Immature natural killer cell (primary cell): ENCODE results near the gene ABT1. TPM values are rescaled to one million over a fixed set of nuclear protein-coding genes. Genes with fewer than 3 reads are reported as not detected.

Experiments
- DNase-seq, 3 donors: peaks; one replicate each; pipeline ENCODE4 v3.0.0; 2022; ENCODE audit warnings: mixed read lengths in 1 of 3
- H3K27ac Mint-ChIP-seq, 6 donors: one replicate each; pipeline ENCODE4 v1.8.0; 2020; ENCODE audit warnings: mixed read lengths in 6 of 6, mild to moderate bottlenecking in 5 of 6, inconsistent platforms in 4 of 6, moderate library complexity in 3 of 6
- H3K27me3 Mint-ChIP-seq, 3 donors: one replicate each; pipeline ENCODE4 v1.8.0; 2020 to 2021; ENCODE audit warnings: low read depth in 3 of 3, mild to moderate bottlenecking in 3 of 3, mixed read lengths in 3 of 3, moderate library complexity in 3 of 3, inconsistent platforms in 1 of 3
- H3K36me3 Mint-ChIP-seq, 3 donors: one replicate each; pipeline ENCODE4 v1.8.0; 2020; ENCODE audit warnings: mixed read lengths in 3 of 3, inconsistent platforms in 2 of 3, mild to moderate bottlenecking in 2 of 3
- H3K4me1 Mint-ChIP-seq, 2 donors: one replicate each; pipeline ENCODE4 v1.8.0; 2020; ENCODE audit warnings: inconsistent platforms in 2 of 2, mild to moderate bottlenecking in 2 of 2, mixed read lengths in 2 of 2, moderate library complexity in 1 of 2
- H3K4me3 Mint-ChIP-seq, 5 donors: one replicate each; pipeline ENCODE4 v1.8.0; 2020; ENCODE audit warnings: mild to moderate bottlenecking in 5 of 5, mixed read lengths in 5 of 5, inconsistent platforms in 3 of 5, moderate library complexity in 3 of 5
- H3K9me3 Mint-ChIP-seq, 6 donors: one replicate each; pipeline ENCODE4 v1.8.0; 2020; ENCODE audit warnings: mild to moderate bottlenecking in 6 of 6, mixed read lengths in 6 of 6, inconsistent platforms in 4 of 6, moderate library complexity in 3 of 6
- polyA plus RNA-seq, 3 donors: library from polyadenylated mRNA; unstranded; fragments of 300-500 nt; fragmentation: Illumina TruSeq; gene quantifications; one replicate each; pipeline ENCODE4 v1.2.3, GENCODE V29; 2021

Gene ABT1
- polyA plus RNA-seq, 3 donors from 2014 or later: 44.5 to 81.1 (median 63.6) TPM

DNA sequence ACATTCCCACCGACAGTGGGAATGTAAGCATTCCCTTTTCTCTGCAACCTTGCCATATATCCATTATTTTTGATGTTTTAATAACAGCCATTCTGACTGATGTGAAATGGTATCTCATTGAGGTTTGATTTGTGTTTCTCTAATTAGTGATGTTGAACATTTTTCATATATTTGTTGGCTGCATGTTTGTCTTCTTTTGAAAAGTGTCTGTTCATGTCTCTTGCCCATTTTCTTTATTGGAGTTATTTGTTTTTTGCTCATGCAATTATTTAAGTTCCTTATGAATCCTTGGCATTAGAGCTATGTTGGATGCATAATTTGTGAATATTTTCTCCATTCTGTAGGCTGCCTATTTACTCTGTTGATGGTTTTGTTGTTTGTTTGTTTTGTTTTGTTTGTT lies 18.0 kb upstream of the ABT1 start:
- H3K4me1 Mint-ChIP-seq: peaks cover 10 to 26% of the 10 kb centered on the region in 2 donors
- peaks cover 4 to 11% (median 5%) of the 10 kb centered on the region in 6 donors for H3K9me3 Mint-ChIP-seq
- DNase-seq: no peak
- H3K4me3 Mint-ChIP-seq: peak overlapping the region in 4 of 5 donors; percentile 13 to 50 (median 21)
- H3K36me3 Mint-ChIP-seq: no peaks in the 10 kb centered on the region
- H3K27me3 Mint-ChIP-seq: peaks cover 12 to 27% (median 26%) of the 10 kb centered on the region in 3 donors
- H3K27ac Mint-ChIP-seq: peak overlapping the region in 1 of 6 donors; percentile 30

DNA sequence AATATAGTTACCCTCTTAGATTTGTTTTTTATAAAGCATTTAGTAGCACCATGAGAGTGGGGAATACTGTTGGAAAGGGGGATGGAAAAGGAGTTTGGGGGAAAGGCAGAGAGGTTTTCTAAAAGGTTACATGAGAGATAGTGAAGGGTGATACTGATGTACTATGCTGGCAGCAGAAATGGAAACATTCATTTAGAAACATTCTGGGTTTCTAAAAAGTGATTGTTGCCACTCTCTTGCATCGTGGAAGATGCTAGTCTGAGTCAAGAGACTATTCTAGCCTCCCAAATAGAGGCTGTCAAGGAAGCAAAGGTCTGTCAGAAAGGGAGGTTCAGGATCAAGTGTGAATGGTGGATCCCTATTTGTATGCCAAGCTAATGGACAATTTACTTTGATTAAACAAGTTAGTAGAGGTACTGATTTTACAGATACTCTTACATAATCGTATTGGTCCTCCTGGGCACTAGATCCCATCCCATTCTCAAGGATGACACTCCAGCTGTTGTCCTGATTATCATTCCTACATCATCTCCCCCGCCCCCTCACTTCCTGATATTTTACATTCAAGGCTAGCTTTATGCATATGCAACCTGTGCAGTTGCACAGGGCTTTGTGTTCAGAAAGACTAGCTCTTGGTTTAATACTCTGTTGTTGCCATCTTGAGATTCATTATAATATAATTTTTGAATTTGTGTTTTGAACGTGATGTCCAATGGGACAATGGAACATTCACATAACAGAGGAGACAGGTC lies 15.4 kb upstream of the ABT1 start:
- peaks cover 4 to 11% (median 5%) of the 10 kb centered on the region in 6 donors for H3K9me3 Mint-ChIP-seq
- peaks cover 12 to 32% (median 30%) of the 10 kb centered on the region in 3 donors for H3K27me3 Mint-ChIP-seq
- H3K4me3 Mint-ChIP-seq: no peak overlapping the region
- no peaks in the 10 kb centered on the region for H3K36me3 Mint-ChIP-seq
- no peak overlapping the region for H3K27ac Mint-ChIP-seq
- H3K4me1 Mint-ChIP-seq: peaks cover 10 to 25% of the 10 kb centered on the region in 2 donors
- DNase-seq: no peak

DNA sequence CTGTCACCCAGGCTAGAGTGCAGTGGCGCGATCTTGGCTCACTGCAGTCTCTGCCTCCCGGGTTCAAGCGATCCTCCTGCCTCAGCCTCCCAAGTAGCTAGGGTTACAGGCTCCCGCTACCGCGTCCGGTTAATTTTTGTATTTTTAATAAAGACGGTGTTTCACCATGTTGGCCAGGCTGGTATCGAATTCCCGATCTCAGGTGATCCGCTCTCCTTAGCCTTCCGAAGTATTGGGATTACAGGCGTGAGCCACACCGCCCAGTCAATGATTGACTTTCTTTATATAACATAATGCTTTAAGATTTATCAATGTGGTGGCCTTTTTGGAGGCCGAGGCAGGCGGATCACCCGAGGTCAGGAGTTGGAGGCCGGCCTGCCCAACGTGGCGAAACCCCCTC lies 7.8 kb upstream of the ABT1 start:
- no peak for DNase-seq
- Mint-ChIP-seq H3K9me3 (no peaks in the 10 kb centered on the region), H3K36me3 (no peaks in the 10 kb centered on the region), H3K4me1 (no peaks in the 10 kb centered on the region), H3K4me3 (no peak overlapping the region), H3K27me3 (peaks cover 5 to 21% (median 10%) of the 10 kb centered on the region in 3 donors), H3K27ac (no peak overlapping the region)

DNA sequence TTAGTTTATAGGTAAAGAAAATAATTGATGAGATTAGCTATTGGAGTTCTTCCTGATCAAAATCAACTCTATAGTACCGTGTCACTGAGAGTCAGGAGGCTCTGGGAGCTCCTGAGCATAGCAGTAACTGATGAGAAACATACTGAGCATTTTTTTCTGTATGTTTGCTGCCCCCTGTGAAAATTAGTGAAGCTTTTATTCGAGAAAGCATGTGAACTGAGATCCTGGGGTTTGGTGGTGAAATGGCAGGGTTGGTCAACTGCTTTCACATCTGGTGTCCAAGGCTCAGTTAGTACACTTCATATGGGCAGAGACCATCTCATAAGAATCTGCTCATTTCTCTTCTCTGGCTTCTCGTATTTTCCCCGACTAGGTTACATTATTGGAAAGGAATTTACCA lies 4.1 kb upstream of the ABT1 start:
- no peak overlapping the region for H3K27ac Mint-ChIP-seq
- no peak overlapping the region for H3K4me3 Mint-ChIP-seq
- H3K9me3 Mint-ChIP-seq: no peaks in the 10 kb centered on the region
- H3K27me3 Mint-ChIP-seq: peaks cover 7 to 20% (median 16%) of the 10 kb centered on the region in 3 donors
- H3K36me3 Mint-ChIP-seq: no peaks in the 10 kb centered on the region
- peaks cover 0 to 4% of the 10 kb centered on the region in 2 donors for H3K4me1 Mint-ChIP-seq
- no peak for DNase-seq

DNA sequence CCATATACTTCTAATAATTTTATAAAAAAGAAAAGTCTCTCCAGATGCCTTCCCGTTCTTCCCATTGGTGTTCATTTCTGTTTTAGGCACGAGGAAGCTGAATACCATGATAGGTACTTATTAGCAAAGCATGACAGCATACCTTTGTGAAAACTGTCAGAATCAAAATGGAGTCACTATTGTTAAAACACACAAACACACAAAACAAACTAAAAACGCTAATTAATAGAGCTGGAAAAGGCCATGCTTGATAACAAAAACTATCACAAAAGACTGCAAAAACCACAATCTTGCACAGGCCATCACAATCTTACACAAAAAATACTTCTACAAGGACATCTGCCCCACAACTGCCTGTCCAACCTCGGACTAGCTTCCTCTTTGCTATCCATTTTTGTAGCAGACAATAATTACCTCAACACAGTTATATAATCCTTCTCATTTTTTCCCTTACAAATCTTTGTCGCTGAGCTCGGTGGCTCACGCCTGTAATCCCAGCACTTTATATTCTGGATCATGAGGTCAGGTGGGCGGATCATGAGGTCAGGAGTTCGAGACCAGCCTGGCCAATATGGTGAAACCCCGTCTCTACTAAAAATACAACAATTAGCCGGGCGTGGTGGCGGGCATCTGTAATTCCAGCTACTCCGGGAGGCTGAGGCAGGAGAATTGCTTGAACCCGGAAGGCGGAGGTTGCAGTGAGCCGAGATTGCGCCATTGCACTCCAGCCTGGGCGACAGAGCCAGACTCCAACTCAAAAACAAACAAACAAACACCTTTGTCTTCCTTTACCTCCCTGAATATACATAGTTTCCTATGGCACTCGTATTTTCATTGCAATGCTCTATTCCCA lies 3.2 kb upstream of the ABT1 start:
- Mint-ChIP-seq H3K9me3 (no peaks in the 10 kb centered on the region), H3K36me3 (peaks cover 0 to 6% (median 1%) of the 10 kb centered on the region in 3 donors), H3K27me3 (peaks cover 7 to 20% (median 18%) of the 10 kb centered on the region in 3 donors), H3K4me3 (no peak overlapping the region), H3K27ac (no peak overlapping the region), H3K4me1 (peaks cover 0 to 12% of the 10 kb centered on the region in 2 donors)
- DNase-seq: no peak

DNA sequence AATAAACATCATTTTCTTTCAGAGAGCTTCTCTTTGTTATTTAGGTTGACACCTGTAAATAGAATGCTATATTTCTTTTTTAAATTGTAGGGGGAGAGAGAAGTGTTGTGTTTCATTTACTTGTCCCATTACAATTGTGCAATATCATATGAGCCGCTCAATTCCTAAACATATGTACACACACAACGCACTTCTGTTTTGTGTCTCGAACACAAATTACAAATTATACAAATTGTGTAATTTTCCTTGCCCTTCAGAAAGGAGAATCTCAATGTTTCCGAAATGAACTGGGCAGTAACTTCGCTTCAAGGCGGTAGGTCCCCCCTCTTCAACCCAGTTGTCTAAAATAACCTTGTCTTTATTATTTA lies 2.6 kb upstream of the ABT1 start:
- Mint-ChIP-seq H3K36me3 (peaks cover 0 to 8% (median 5%) of the 10 kb centered on the region in 3 donors), H3K4me1 (peaks cover 0 to 13% of the 10 kb centered on the region in 2 donors), H3K27ac (no peak overlapping the region), H3K9me3 (no peaks in the 10 kb centered on the region), H3K27me3 (peaks cover 7 to 22% (median 20%) of the 10 kb centered on the region in 3 donors), H3K4me3 (no peak overlapping the region)
- no peak for DNase-seq

DNA sequence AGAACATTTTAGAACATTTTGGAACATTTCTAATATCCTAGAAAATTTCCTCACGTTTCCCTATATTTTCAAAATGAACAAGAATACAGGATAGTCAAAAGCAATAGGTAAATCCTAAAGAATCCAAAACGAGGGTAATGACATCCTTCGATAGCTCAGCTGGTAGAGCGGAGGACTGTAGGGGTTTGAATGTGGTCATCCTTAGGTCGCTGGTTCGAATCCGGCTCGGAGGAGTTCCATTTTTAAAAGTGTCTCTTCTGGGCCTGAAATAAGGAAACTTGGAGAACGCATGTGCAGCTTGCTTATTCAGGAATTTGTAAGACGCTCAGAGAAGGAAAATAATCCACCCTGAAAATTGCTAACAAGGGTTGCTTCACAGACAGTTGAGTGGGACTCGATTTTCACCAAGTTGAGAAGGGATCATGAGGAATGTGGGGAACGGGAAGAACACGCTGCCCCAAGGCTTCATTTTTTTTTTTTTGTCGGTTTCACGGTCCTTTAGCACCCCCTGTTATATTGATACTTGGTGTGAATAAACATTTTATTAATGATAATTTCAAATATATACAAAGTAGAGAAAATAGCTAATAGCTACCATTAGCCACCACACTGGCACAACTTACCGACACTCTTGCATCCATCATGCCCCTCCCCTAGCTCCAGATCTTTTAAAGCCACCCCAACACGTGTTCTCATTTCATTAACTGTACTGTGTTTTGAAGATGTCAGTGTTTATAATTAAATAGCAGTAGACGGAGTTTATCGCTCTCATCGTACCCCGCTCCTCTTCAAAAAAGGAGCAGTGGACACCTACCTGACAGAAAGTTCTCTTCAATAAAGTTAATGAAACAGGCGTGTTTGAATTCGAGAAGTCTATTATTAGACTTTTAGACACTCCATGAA lies 1.8 kb upstream of the ABT1 start:
- no peak for DNase-seq
- Mint-ChIP-seq H3K27me3 (peaks cover 7 to 22% (median 17%) of the 10 kb centered on the region in 3 donors), H3K4me3 (peak overlapping the region in 1 of 5 donors; percentile 18), H3K9me3 (no peaks in the 10 kb centered on the region), H3K27ac (no peak overlapping the region), H3K36me3 (peaks cover 0 to 13% (median 11%) of the 10 kb centered on the region in 3 donors), H3K4me1 (peaks cover 0 to 13% of the 10 kb centered on the region in 2 donors)

DNA sequence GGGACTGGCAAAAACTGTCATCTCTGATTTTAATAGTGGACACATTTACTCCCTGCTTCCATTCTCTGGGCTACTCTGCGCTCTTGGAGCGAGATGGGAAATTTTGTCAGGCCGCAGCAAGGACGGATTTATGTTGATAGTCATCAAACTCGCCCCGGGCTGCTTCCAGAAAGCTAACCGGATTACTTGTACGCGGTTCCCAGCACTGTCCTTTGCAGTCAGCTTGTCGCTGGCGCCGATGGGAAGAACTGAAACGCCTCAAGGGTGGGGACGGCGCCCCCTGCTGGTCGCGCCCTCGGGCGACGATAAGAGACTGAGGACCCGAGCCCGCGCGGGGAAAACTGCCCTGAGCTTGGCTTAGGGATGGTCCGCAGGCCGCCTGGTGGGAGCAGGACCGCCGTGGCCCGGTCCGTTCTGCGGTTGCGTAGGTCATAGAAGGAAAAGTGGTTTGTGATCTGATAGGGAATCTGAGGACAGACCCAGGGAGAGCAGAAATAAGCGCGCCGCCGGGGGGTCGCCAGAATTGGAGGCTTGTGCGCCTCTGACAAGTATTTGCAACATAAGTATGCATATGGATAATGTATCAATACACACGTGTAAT lies 984 bp upstream of the ABT1 start:
- no peak overlapping the region for H3K4me3 Mint-ChIP-seq
- peaks cover 0 to 15% (median 13%) of the 10 kb centered on the region in 3 donors for H3K36me3 Mint-ChIP-seq
- H3K27me3 Mint-ChIP-seq: peaks cover 7 to 22% (median 16%) of the 10 kb centered on the region in 3 donors
- H3K9me3 Mint-ChIP-seq: no peaks in the 10 kb centered on the region
- peak; percentile 79 to 82 (median 80) for DNase-seq
- H3K27ac Mint-ChIP-seq: no peak overlapping the region
- H3K4me1 Mint-ChIP-seq: peaks cover 0 to 13% of the 10 kb centered on the region in 2 donors

DNA sequence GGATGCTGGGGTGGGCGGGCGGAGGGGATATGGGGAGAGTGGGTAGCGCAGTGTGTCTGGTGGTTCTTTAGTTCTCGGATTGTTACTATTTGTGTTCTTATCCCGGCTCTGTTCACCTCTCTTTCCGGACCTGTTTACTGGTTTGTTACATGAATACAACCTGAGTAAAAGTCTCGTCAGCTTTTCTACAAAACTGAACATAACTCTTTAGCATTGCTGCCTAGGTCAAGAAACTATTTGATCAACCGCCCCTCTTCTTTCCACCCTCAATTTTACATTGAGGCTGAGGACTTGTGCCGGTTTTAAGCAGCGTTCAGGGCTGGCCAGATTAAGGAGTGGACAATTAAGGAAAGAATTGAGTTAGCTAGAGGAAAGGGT lies 625 bp downstream of the ABT1 start:
- no peak for DNase-seq
- no peak overlapping the region for H3K4me3 Mint-ChIP-seq
- H3K9me3 Mint-ChIP-seq: no peaks in the 10 kb centered on the region
- H3K27ac Mint-ChIP-seq: no peak overlapping the region
- peaks cover 0 to 15% (median 13%) of the 10 kb centered on the region in 3 donors for H3K36me3 Mint-ChIP-seq
- peaks cover 0 to 13% of the 10 kb centered on the region in 2 donors for H3K4me1 Mint-ChIP-seq
- H3K27me3 Mint-ChIP-seq: peaks cover 7 to 22% (median 16%) of the 10 kb centered on the region in 3 donors

DNA sequence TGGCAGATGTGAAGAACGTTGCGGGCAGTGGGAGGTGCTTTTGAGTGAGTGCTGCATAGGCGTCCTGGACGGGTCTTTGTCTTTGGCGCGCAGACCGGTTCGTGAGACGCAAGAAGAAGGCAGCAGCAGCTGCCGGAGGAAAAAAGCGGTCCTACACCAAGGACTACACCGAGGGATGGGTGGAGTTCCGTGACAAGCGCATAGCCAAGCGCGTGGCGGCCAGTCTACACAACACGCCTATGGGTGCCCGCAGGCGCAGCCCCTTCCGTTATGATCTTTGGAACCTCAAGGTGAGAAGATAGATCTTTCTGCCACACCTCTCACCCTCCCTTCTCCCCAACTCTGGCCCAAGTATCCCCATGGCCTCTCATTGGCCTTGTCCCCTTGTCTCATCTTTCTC lies 1.1 kb downstream of the ABT1 start:
- Mint-ChIP-seq H3K36me3 (peaks cover 0 to 15% (median 13%) of the 10 kb centered on the region in 3 donors), H3K4me1 (peaks cover 0 to 13% of the 10 kb centered on the region in 2 donors), H3K27ac (peak overlapping the region in 2 of 6 donors; percentile 74 to 88), H3K9me3 (no peaks in the 10 kb centered on the region), H3K4me3 (no peak overlapping the region), H3K27me3 (peaks cover 7 to 22% (median 16%) of the 10 kb centered on the region in 3 donors)
- no peak for DNase-seq

DNA sequence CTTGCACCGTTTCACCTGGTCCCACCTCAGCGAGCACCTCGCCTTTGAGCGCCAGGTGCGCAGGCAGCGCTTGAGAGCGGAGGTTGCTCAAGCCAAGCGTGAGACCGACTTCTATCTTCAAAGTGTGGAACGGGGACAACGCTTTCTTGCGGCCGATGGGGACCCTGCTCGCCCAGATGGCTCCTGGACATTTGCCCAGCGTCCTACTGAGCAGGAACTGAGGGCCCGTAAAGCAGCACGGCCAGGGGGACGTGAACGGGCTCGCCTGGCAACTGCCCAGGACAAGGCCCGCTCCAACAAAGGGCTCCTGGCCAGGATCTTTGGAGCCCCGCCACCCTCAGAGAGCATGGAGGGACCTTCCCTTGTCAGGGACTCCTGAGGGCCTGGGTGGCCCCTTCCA lies 1.5 kb downstream of the ABT1 start:
- peaks cover 0 to 15% (median 13%) of the 10 kb centered on the region in 3 donors for H3K36me3 Mint-ChIP-seq
- H3K27me3 Mint-ChIP-seq: peaks cover 6 to 20% (median 16%) of the 10 kb centered on the region in 3 donors
- H3K27ac Mint-ChIP-seq: peak overlapping the region in 4 of 6 donors; percentile 51 to 88 (median 80)
- no peaks in the 10 kb centered on the region for H3K9me3 Mint-ChIP-seq
- peak overlapping the region in 1 of 5 donors; percentile 64 for H3K4me3 Mint-ChIP-seq
- no peak for DNase-seq
- peaks cover 0 to 13% of the 10 kb centered on the region in 2 donors for H3K4me1 Mint-ChIP-seq

DNA sequence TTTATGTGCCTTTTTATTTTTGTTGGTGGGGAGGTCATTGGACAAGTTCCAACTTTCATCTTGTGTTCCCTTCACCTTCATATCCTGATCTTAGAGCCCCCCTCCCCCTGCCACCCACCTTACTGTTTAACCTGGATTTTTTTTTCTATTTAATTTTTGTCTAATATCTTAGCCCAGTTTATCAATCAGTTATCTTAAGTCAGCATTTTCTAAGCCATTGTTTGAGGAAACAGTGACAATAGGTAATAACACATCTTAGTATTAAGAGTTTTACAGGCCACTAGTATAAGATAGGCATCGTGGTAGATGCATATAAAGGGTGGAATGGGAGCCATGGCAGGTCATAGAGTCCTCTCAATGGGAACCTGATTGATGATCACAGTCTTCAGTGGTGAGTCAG lies 2.4 kb downstream of the ABT1 start:
- Mint-ChIP-seq H3K27ac (peak overlapping the region in 4 of 6 donors; percentile 36 to 66 (median 48)), H3K36me3 (peaks cover 0 to 15% (median 13%) of the 10 kb centered on the region in 3 donors), H3K4me3 (peak overlapping the region in 4 of 5 donors; percentile 9 to 63 (median 43)), H3K9me3 (no peaks in the 10 kb centered on the region), H3K27me3 (peaks cover 3 to 15% (median 9%) of the 10 kb centered on the region in 3 donors), H3K4me1 (peaks cover 0 to 13% of the 10 kb centered on the region in 2 donors)
- DNase-seq: no peak

DNA sequence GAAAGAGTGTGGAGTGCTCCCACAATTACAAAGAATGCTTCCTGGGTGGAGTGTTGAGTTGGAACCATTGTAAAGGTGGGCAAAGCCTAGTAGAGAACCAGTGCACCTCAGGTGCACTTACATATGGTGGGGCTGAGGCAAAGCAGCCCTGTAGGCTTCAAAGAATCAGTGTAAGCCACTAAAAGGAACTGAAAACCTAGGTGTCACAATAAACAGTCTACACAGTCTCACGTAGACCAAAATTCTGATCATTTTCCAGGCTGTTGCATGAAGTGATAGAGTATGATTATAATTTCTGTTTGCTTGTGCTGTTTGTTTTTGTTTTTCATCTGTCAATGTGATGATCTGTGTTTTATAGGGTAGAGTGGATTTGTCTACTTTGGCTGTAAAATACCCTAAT lies 2.8 kb downstream of the ABT1 start:
- Mint-ChIP-seq H3K27ac (peak overlapping the region in 4 of 6 donors; percentile 36 to 53 (median 47)), H3K9me3 (no peaks in the 10 kb centered on the region), H3K27me3 (peaks cover 2 to 11% (median 4%) of the 10 kb centered on the region in 3 donors), H3K36me3 (peaks cover 0 to 15% (median 13%) of the 10 kb centered on the region in 3 donors), H3K4me3 (peak overlapping the region in 1 of 5 donors; percentile 40), H3K4me1 (peaks cover 0 to 13% of the 10 kb centered on the region in 2 donors)
- no peak for DNase-seq
